Stimulated activated CD4-positive, alpha-beta T cell treated with anti-CD3 and anti-CD28 coated beads, Interleukin-12 subunit alpha, Interleukin-12 subunit beta, amount 100 ng/mL, for 48 hours (primary cell): ENCODE results near the gene GRID1.

Experiments
- DNase-seq, 3 donors: peaks; one replicate each; pipeline ENCODE4 v3.0.0-alpha.2; 2020; ENCODE audit warnings: low read depth in 2 of 3, low spot score in 1 of 3

GRID1 gene

GRCh38 chr10:86295351-86295750 is 71.2 kb downstream of the GRID1 start:
- DNase-seq: no peak

DNA sequence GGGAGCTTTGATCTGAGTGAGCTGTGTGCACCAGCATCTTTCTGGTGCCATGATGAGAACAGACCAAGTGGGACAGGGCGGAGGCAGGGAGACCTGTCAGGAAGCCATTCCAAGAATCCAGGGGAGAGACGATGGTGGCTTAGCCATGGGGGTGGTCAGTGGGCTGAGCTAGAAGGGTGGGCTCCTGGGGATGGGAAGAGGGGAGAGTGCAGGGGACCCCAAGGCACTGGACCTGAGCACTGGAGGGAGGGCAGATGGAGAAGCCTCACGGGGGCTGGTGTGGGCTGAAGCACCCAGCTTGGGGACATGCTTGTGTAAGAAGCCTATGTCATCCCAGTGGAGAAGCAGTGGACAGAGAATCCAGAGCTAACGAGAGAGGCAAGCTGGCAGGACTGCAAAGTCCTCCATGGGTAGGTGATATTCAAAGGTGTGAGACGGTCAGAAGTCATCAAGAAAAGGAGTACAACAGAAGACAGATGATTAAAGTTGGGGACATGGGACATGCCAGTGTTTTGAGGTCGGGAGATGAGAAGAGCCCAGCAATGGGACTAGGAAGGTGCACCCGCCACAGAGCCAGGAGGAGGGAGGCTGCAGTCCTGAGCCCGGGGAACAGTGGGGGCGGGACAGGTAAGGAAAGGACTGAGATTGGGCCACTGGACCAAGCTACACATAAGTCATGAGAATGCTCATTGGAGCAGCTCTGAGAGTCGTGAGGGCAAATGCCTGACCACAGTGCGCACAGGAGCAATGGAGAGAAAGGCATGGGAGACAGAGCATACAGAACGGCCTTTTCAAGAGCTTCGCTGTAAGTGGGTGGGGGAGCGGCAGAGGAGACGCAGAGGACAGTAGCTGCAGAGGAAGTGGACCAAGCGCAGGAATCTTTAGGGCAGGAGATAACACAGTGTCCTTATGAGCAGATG is 72.0 kb downstream of the GRID1 start:
- DNase-seq: no peak

- no peak for DNase-seq
Measured at GRCh38 chr10:86293396-86293791, 73.2 kb downstream of the GRID1 start.

DNA sequence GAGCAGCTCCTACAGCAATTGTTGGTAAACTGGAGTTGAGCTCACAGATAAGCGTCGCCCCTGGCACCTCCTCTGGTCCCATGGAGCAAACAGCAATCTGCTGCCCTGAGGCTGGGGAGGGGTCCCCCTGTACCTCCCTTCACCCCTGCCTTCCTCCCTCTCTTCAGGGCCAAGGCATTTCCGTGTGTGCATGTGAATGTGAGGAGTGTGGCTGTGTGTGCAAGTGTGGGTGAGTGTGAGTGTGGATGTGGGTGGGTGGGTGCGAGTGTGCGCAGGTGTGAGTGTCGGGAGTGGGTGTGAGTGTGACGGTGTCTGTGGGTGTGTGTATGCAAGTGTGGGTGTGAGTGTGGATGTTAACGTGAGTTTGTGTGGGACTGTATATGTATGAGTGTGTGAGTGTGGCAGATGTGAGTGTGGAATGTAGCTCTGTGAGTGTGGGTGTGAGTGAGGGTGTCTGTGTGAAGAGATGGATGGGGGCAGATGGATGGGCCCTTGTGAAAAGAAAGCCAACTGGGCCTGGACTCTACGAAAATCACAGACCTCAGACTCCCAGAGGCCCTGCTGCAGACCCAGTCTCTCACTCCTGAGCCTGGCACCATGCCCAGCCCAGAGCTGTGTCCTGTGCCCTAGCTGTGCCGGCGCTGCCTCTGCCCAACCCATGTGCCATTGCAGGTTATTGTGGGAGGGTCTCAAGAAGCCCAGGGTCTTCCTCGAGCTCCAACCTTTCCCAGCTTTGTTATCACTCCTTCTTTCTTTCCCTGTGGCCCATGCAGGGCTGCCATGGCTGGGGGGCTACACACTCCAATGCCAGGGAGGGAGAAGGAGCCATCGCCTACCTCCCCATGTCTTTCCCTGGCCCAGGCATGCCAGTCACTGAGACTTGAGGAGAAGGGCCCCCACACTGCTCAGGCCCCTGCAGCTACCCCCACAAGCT is 73.9 kb downstream of the GRID1 start:
- DNase-seq: no peak

DNA sequence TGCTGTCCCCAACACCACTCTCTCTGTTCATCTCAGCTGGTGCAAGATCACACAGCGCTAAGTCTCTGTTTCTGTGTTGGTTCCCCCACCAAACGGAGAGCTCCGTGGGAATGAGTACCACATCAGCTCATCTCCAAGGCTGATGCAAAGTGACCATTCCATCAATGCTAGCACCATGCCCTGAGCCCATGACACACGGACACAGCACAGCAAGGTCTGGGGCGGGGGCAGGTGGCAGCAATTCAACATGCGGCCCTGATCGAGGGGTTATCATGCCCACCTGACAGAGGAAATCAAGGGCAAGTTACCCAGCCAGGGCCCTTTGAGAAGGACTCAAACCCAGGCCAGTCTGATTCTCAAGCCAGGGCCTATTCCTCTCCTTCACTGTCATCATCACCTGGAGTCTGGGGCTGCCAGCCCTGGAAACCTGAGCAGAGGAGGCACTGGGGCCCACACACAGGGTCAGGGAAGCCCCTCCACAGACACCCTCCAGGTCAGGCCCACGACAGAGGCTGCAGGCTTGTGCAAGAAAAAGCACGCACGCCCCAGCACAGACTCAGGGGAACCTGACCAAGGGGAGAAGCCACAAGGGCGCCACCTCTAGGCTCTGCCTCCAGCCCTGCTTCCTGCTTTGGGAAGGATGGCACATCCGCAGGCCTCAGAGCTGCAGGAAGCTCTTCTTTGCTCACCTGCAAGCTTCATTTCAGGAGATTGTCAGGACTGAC is 74.8 kb downstream of the GRID1 start:
- no peak for DNase-seq

GRCh38 chr10:86290933-86291615 is 75.5 kb downstream of the GRID1 start:
- DNase-seq: no peak

DNA sequence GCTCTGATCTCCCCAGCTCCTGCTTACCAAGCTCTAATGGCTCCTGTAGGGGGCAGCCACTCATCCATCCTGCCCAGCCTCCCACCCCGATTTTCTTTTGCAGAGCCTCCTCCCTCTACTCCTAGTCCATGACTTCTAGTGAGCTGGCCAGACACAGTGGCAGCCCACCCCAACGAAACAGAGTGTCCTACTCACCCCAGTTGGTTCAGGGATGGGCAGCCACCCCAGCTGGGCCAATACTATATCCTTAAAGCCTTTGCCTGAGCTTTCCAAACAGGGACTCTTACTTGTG is 77.1 kb downstream of the GRID1 start:
- no peak for DNase-seq

DNA sequence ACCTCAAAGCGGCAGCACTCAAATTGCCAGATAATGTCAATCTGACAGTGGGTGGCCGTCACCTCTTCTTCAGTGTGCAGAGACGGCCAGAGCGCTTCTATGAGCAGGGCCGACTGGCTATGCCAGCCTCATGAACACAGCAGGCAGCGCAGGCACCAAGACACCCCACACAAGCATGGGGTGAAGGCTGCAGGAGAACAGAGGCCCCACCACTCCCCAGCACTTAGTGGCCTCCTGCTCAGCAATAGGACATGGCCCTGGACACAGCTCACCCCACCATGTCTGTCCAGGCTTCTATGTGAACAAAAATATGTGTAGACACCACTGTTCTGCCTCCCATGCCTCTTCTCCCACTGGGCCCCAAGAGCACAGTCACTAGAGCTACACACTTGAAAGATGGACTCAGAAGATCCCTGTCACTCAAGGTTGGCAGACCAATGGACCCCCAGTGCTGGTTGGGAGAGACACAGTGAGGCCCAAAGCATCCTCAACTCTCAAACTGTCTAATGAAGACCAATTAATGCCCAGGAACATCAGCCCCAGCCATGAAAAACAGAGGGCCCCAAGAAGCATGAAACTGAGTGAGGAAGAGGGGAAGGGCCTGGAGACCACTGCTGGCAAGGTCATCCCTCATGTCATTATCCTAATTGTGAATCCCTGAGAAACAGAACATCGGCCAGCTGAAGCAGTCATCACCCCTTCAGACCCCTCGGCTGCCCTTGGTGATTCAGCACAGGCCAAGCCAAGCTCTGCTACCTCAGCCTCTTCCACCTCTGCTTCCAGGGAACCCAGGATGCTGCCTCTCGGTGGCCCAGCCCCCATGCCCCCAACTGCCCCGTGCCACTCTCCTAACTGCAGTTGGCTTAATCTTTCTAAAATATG is 77.7 kb downstream of the GRID1 start:
- no peak for DNase-seq

GRCh38 chr10:86287966-86288579 is 78.5 kb downstream of the GRID1 start:
- DNase-seq: no peak

- DNase-seq: no peak
Measured at GRCh38 chr10:86287110-86287793, 79.3 kb downstream of the GRID1 start.

DNA sequence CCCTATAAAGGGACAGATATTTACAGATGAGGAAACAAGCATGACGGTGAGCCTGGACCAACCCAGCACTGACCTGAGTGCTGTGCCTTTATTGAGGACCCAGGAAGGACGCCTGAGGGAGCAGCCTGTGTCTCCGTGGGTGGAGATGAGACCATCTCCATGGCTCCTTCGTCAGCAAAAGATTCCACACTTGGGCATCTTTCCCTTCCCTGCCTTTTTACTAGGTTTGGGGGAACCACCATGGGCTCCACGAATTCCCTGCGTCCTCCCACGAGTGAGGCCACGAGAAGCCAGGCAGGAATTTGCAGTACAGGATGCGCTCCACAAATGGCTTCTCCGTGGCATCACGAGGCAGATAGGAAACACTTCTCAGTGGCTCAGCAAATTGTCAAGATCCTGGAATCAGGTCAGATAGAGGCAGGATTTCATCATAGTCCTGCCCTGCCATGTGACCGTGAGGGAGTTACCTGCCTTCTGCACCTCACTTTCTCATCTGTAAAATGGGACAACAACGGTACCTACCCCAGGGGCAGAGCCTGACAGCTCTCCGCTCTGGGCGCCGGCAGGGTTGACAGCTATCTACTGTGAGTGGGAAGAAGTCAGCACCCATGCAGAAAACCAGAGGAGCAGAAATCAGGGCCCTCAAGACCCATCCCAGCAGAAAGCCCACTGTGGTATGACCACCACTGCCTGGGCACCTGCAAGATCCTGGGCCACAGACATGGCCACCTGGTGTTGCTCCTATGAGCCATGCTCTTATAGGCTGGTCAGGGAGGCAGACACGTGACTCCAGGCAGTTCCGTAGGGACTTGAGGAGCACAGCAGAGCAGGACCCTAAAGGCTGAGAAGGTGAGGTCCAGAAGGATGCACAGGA is 80.1 kb downstream of the GRID1 start:
- DNase-seq: no peak

- no peak for DNase-seq
Measured at GRCh38 chr10:86285136-86285790, 81.3 kb downstream of the GRID1 start.

DNA sequence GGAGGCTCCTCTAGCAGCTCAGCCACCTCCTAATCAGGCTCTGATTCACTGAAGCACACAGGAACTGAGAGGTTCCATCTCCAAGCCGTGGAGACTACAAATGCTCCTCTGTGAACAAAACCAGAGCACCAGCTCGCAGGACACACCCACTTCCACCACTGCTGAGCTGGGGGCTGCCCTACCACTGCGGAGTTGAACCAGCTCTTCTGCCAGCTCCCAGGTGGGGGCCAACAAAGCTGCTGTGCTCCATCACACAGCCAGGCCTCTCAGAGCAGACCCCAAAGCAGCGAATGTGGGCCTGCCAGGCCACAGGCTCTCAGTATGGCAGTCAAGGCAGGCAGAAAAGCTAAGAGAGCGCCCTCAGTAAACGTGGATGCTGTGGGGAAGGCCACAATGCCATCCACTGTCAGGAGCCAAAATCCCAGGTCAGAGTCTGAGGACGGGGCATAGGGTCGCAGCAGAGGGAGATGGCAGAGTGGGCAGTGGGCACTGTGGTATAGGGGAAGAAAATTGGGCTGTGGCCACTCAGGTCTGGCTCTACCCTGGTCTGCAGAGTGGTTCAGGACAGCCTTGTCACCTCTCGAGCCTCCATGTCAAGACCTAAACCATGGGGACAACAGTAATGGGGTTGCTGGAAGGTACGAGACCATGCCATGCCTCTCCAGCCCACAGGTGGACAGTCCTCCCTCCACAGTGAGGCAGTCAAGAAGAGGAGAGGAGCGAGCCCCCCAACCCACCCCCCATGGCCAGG is 82.1 kb downstream of the GRID1 start:
- DNase-seq: no peak

GRCh38 chr10:86283466-86284287 is 82.9 kb downstream of the GRID1 start:
- DNase-seq: no peak

GRCh38 chr10:86282664-86283465 is 83.7 kb downstream of the GRID1 start:
- no peak for DNase-seq
